IPS-20b (cell line): ENCODE measurements around the gene IL1B.
"Not testable (repeated sequence)": the region's sequence is repeated elsewhere in the genome, so short reads cannot be mapped to it uniquely, and the experiment has no call there.

Source experiments
- H3K27ac ChIP-seq: one replicate; pipeline ENCODE4 v1.5.1; 2013; ENCODE audit warnings: low read length
- H3K27me3 ChIP-seq: 2 replicates; pipeline ENCODE4 v1.6.1; 2013; ENCODE audit warnings: mild to moderate bottlenecking, low read length, inconsistent platforms; ENCODE audit not compliant: insufficient read depth
- H3K36me3 ChIP-seq: 2 replicates; pipeline ENCODE4 v1.6.1; 2013; ENCODE audit warnings: low read depth, mild to moderate bottlenecking, inconsistent platforms, low read length, moderate library complexity; ENCODE audit not compliant: insufficient read depth
- H3K4me1 ChIP-seq: 2 replicates; pipeline ENCODE4 v1.6.1; 2013; ENCODE audit warnings: mild to moderate bottlenecking, control low read depth, inconsistent platforms, low read length, moderate library complexity; ENCODE audit not compliant: insufficient read depth
- H3K4me3 ChIP-seq: 2 replicates; pipeline ENCODE4 v1.5.1; 2013; ENCODE audit warnings: mild to moderate bottlenecking, low read length, inconsistent platforms
- H3K9ac ChIP-seq: 2 replicates; pipeline ENCODE4 v1.6.1; 2013; ENCODE audit warnings: low read depth, mild to moderate bottlenecking, inconsistent platforms, low read length, moderate library complexity
- H3K9me3 ChIP-seq: 2 replicates; pipeline ENCODE4 v1.6.1; 2013; ENCODE audit warnings: mild to moderate bottlenecking, low read depth, low read length, inconsistent platforms; ENCODE audit not compliant: insufficient read depth

The IL1B gene

DNA sequence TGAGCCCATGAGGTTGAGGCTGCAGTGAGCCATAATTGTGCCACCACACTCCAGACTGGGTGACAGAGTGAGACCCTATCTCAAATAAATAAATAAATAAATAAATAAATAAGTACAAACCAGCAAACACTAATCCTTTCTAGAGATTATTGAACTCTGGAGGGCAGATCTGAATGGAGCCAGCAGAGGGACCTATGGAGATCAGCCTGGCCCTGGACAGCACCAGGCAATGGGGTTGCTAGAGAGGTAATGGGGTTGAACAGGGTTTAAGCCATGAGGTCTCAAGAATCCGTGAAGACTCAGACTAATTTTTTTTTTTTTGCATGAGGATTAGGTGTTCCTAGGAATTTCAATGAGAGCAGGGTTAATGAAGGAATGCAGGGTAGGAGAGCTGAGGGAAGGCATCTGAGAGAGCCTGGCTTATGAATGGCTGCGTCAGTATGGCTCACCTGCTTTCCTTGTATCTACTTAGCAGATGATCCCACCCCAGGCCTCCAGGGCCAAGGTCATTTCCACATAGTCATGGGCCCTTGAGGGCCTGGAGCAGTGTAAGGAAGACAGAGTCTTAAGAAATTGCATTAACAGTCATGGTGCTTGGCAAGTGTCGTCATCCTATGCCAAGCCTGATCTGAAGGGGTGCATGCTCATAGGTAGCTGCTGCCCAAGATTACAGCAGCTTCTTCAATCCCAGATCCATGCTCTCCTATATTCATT is 39.8 kb upstream of the IL1B start:
- Histone ChIP-seq H3K27me3 (no peaks in the 10 kb centered on the region), H3K4me1 (peaks cover 3% of the 10 kb centered on the region), H3K9ac (no peak overlapping the region), H3K27ac (no peak overlapping the region), H3K4me3 (no peak overlapping the region), H3K9me3 (no peaks in the 10 kb centered on the region), H3K36me3 (no peaks in the 10 kb centered on the region)

DNA sequence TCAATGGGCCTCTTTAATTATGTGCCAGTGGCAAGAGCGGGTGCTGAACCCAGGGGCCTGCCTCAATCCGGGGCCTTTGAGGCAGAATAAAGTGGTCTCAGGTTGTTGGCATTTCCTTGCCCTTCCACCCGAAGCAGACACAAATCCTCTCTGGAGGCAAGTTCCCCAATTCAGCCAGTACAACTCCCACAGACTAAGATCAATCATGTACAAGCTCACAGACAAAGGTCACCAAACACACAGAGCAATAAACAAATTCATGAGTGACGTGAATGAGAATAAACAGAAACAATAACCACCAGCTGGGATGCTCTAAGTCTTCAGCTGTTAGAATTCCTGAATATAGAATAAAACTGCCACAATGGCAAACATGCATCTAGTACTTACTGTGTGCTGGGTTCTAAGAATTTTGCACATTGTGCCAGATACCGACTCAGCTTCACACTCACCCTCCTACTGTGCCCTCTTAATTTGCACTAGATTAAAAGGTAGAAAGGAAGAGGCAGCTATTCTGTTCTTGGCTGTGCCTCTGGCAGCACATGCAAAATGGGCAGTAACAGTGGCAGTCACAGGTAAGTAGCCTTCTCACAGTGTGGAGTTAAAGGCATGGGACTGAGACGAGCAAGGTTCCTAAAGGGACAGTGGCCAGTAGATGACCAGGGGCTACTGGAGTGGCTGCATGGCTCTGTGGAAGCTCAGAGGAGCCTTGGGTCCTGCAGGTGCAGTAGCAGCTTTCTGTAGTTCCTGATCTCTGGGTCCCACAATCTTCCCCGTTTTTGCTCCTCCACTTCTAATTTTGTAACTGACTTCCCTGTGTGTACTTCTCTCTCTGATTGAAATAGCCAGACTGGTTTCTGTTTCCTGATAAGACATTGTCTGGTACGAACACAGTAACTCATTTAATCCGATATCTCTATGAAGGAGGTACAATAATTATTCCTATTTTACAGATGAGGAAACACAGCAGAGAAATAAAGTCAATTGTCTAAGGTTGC is 34.6 kb upstream of the IL1B start:
- H3K4me1 ChIP-seq: peaks cover 12% of the 10 kb centered on the region
- H3K9me3 ChIP-seq: peaks cover 8% of the 10 kb centered on the region; the same call in 1 of the 2 replicates
- H3K9ac ChIP-seq: no peak overlapping the region
- H3K4me3 ChIP-seq: no peak overlapping the region
- H3K27me3 ChIP-seq: no peaks in the 10 kb centered on the region
- no peaks in the 10 kb centered on the region for H3K36me3 ChIP-seq
- peak overlapping the region; percentile 5 for H3K27ac ChIP-seq

GRCh38 chr2:112869258-112869842 is 32.8 kb upstream of the IL1B start:
- no peak overlapping the region for H3K4me3 ChIP-seq
- H3K27me3 ChIP-seq: no peaks in the 10 kb centered on the region
- H3K9ac ChIP-seq: no peak overlapping the region
- H3K36me3 ChIP-seq: no peaks in the 10 kb centered on the region
- H3K9me3 ChIP-seq: peaks cover 26% of the 10 kb centered on the region; the same call in 1 of the 2 replicates
- no peak overlapping the region for H3K27ac ChIP-seq
- H3K4me1 ChIP-seq: peaks cover 12% of the 10 kb centered on the region

- Histone ChIP-seq H3K4me3 (no peak overlapping the region), H3K27ac (no peak overlapping the region), H3K9ac (no peak overlapping the region), H3K9me3 (peaks cover 37% of the 10 kb centered on the region), H3K36me3 (no peaks in the 10 kb centered on the region), H3K27me3 (no peaks in the 10 kb centered on the region), H3K4me1 (peaks cover 12% of the 10 kb centered on the region)
These were observed 31.4 kb upstream of the IL1B start for GRCh38 chr2:112867701-112868631.

DNA sequence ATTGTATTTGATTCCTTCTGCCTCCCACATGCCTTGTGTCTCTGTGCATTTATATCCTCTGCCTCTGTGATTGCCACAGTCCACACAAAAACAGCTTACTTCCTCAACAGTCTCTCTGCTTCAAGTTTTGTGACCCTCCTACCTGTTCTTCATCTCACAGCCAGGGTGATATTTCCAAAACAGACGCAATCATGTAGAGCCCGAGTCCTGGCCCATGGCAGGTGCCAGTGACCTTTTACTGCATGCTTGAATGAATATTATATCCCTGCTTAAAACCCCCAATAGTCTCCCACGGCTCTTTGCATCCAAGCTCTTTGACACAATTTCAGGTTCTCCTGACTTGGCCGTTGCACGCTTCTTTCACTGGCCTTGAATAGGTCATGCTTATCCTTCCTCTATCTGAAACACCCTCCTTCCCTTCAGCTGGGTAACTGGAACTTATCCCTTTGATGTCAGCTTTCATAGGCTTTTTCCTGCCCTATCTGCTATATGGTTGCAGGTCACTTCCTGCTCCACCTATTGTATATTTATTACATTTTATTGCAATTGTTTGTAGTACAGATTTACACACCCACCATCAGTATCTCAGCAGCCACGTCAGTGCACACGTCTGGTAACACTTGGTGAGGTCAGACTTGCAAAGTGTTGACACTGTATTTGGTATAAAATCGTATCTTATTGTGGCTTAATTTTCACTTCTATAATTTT is 29.7 kb upstream of the IL1B start:
- H3K9ac ChIP-seq: no peak overlapping the region
- no peaks in the 10 kb centered on the region for H3K27me3 ChIP-seq
- peaks cover 10% of the 10 kb centered on the region for H3K4me1 ChIP-seq
- H3K36me3 ChIP-seq: no peaks in the 10 kb centered on the region
- no peak overlapping the region for H3K4me3 ChIP-seq
- H3K9me3 ChIP-seq: peaks cover 54% of the 10 kb centered on the region
- no peak overlapping the region for H3K27ac ChIP-seq

DNA sequence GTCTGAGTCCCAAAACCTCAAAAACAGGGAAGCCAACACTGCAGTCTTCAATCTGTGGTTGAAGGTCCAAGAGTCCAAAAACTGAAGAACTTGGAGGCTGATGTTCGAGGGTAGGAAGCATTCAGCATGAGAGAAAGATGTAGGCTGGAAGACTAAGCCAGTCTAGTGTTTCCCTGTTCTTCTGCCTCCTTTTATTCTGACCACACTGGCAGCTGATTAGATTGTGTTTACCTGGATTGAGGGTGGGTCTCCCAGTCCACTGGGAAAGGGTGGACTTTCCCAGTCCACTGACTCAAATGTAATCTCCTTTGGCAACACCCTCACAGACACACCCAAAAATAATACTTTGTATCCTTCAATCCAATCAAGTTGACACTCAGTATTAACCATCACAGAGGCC is 27.5 kb upstream of the IL1B start:
- H3K9me3 ChIP-seq: peaks cover 75% of the 10 kb centered on the region
- no peaks in the 10 kb centered on the region for H3K27me3 ChIP-seq
- no peak overlapping the region for H3K9ac ChIP-seq
- no peaks in the 10 kb centered on the region for H3K36me3 ChIP-seq
- no peak overlapping the region for H3K4me3 ChIP-seq
- no peaks in the 10 kb centered on the region for H3K4me1 ChIP-seq
- H3K27ac ChIP-seq: no peak overlapping the region

GRCh38 chr2:112859406-112860183 is 23.0 kb upstream of the IL1B start:
- H3K4me1 ChIP-seq, H3K4me3 ChIP-seq, H3K27me3 ChIP-seq, H3K27ac ChIP-seq, H3K36me3 ChIP-seq, H3K9ac ChIP-seq: not testable (repeated sequence)
- H3K9me3 ChIP-seq: peaks cover 72% of the 10 kb centered on the region

DNA sequence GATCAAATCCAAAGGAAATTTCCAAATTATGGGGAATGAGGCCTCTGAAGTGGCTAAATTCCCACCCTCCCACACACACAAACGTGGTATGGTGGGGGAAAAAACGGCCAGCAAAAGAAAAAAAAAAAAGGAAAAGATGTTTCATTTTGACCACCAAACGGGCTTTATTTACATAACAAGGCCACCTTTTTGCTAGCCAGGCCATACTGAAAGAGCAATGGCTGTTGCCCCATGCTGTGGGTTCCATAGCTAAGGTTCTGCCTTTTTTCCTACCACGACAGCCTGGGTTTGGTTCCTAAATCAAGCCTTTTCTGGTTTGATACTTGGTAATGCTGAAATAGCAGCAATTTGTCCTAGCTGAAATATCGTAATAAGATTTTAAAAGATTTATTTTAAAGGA is 14.0 kb upstream of the IL1B start:
- Histone ChIP-seq H3K27me3 (no peaks in the 10 kb centered on the region), H3K9me3 (peaks cover 4% of the 10 kb centered on the region; the same call in 1 of the 2 replicates), H3K9ac (peak overlapping the region; percentile 76), H3K36me3 (no peaks in the 10 kb centered on the region), H3K4me3 (peak overlapping the region; percentile 58), H3K27ac (peak overlapping the region; percentile 86), H3K4me1 (peaks cover 40% of the 10 kb centered on the region; the same call in 1 of the 2 replicates)

GRCh38 chr2:112849956-112850355 is 13.4 kb upstream of the IL1B start:
- no peaks in the 10 kb centered on the region for H3K27me3 ChIP-seq
- H3K4me1 ChIP-seq: peaks cover 40% of the 10 kb centered on the region; the same call in 1 of the 2 replicates
- H3K27ac ChIP-seq: peak overlapping the region; percentile 86
- peak overlapping the region; percentile 58 for H3K4me3 ChIP-seq
- H3K9ac ChIP-seq: peak overlapping the region; percentile 76
- H3K36me3 ChIP-seq: no peaks in the 10 kb centered on the region
- H3K9me3 ChIP-seq: no peaks in the 10 kb centered on the region; the same call in 1 of the 2 replicates

GRCh38 chr2:112848833-112849232 is 12.3 kb upstream of the IL1B start:
- H3K9me3 ChIP-seq: no peaks in the 10 kb centered on the region; the same call in 1 of the 2 replicates
- peak overlapping the region; percentile 20 for H3K27ac ChIP-seq

More at GRCh38 chr2:112848833-112849232, 12.3 kb upstream of the IL1B start:
- peaks cover 40% of the 10 kb centered on the region; the same call in 1 of the 2 replicates for H3K4me1 ChIP-seq
- peak overlapping the region; percentile 39; the same call in 1 of the 2 replicates for H3K4me3 ChIP-seq
- H3K36me3 ChIP-seq: no peaks in the 10 kb centered on the region
- 0 out of 2 replicates have a peak overlapping the region, but pooled peaks have one; percentile 16 for H3K9ac ChIP-seq
- H3K27me3 ChIP-seq: no peaks in the 10 kb centered on the region
